NCI-H2227 treated with DMSO at 0.1 percent for 48 hours (cell line): ENCODE results near the gene IFNGR1.
"Not testable (repeated sequence)": the region's sequence is repeated elsewhere in the genome, so short reads cannot be mapped to it uniquely, and the experiment has no call there.

Source experiments
- DNase-seq: peaks from one replicate; lab custom pipeline; 2025; lab: John Stamatoyannopoulos, UW

Gene IFNGR1

DNA sequence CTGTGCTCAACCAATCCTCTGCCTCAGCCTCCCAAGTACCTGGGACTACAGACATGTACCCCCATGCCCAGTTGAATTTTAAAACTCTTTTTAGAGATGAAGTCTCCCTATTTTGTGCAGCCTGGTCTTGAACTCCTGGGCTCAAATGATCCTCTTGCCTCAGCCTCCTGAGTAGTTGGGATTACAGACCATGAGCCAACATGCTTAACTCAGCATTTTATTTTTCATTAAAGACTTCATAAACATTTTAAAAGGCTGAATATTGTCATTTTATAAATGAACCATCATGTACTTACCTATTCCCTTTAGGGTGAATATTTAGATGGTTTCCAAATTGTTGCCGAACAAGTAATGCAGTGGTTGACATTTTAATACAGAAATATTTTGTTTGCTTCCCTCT is 16.5 kb upstream of the IFNGR1 start:
- no peak for DNase-seq

DNA sequence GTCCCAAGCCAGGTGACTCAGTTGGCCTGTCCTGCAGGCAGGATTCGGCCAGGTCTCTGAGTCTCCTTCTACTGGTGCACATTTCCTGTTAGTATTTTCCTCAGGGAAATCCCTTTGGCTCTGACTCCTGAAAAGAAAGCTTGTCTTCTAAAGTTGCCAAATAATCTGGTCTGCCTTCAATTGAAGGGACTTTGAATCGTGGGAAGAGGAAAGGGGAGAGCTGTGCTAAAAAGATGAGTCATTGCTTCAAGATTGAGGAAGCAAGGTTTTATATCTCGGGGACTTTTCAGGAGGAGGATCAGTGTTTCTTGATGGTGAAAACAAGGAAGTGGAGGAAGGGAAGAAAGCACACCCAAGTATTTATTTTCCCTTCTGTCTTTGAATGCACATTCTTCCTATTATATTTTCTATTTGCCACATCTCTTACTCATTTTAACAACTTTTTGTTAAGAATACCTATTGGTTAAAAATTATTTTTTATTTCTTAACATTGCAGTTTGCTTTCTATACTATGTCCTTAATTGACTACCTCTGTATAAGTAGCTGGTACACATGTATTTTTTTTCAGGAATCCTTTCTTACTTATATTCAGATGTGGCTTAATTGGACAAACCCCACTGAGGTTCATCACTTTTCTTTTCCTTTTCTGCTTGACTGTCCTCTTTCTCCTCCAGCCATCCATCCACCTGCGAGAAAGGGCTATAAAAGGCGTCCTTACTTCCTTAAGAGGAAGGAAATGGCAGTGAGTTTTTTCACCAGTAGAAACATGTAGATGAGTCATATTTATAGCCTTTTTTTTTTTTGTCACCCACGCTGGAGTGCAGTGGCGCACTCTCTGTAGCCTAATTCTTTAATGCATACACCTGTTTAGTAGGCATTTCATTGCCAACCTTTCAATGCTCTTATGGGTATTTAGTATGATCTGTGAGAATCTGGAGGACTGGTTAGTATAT is 15.0 kb upstream of the IFNGR1 start:
- no peak for DNase-seq

DNA sequence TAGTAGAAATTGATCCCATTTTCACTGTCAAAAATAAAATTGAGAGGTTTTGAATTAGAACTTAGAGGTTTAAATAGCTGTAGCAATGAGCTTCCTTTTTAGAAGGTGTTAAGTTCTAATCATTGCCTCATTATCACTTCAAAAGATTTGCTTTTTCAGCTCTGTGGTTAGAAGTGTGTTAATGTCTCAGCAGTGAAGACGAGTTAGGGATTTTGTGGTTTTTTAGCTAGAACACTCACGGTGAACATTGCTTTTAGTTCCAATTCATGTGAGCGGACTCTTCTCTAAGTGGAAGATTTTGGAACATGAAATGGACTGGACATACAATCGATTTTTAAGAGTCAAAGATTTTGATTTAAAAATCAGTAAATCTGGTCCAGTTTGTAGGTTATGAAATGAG is 12.7 kb upstream of the IFNGR1 start:
- no peak for DNase-seq

DNA sequence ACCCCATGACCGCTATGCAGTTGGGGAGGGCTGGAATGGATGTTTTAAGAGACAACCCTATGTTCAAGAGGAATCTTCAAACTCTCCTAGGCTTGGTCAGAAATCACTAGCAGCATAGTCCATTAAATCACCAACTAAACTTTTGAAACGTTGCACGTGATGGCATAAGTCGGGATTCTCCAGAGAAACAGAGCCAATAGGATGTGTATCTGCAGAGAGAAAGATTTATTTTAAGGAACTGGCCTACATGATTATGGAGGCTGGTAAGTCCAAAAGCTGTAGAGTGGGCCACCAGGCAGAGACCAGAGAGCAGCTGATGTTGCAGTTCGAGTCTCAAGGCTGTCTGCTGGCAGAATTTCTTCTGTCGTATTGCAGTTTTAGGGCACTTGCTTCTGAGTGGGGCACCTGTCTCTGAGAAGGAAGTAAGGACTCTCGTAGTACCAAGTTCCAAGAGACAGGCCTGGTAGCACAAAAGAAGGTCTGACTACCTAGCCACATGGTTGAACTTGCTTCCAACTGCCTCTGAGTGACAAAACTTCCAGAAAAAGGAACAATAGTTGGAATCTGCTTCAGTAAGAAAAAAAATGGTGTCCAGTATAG is 11.9 kb upstream of the IFNGR1 start:
- DNase-seq: no peak

DNA sequence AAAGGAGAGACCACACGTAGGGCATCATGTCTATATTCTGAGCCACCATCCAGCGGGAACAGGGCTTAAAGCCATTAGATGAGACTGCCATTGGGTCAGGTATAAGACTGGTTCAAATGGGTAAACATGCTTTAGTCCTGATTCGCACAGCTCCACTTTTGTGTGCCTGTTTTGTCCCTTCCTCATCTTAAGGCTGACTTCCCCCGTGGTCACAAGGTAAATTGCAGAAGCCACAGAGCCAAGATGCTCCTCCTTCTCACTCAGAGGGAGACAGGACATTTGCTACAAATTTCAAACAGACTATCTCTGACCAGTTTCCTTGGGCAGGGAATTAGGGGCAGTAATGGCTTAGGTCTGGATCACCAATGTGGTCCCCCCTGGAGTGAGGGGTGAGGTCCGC is 11.4 kb upstream of the IFNGR1 start:
- DNase-seq: no peak

DNA sequence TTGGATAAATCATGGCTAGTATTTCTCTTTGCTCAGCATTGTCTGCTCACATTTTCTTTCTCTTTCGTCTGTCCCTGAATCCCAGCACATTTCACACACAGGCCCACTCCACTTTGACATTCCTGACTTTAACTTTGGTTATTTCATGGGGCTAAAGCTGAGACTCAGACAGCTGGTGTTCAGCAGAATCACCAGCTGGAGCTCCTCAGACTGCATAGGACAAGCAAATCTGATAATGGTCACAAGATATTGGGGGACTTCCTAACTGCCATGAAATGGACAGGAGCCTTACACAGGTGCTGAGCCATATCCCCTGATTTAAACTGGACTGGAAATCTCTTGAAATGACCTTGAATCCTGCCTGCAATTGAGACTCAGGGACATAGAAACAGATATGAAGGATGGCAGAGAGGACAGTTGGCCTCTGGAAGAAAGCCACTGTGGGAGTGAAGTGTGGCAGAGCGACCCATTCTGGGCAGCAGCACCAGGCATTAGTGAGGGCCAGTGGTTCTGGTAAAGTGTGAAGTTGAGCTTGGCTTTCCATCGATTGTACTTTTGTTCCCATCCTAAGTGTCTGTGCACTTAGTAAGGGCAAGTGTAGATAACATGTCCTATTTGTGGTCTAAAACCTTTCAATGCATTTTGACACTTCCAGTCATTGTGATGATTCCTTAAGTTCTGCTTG is 10.0 kb upstream of the IFNGR1 start:
- no peak for DNase-seq

DNA sequence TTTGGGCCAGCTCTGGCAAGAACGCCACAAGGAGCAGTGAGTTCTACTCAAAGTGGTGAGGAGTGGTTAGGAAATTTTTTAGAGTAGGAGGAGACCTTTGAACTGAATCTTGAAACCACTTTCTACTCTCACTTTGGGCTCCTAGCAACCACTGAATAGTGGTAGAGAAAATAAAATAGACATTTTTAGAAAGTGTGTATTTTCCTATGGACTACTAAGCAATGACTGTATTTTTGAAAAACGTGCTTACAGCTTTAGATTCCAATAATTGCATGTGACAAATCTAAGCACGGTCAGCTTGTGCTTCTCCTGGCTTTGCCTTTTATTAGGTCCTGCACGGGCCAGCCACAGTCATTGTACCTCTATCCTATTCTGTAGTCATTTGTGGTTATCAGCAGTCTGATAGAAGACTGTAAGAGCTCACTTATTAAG is 8.7 kb upstream of the IFNGR1 start:
- DNase-seq: no peak

DNA sequence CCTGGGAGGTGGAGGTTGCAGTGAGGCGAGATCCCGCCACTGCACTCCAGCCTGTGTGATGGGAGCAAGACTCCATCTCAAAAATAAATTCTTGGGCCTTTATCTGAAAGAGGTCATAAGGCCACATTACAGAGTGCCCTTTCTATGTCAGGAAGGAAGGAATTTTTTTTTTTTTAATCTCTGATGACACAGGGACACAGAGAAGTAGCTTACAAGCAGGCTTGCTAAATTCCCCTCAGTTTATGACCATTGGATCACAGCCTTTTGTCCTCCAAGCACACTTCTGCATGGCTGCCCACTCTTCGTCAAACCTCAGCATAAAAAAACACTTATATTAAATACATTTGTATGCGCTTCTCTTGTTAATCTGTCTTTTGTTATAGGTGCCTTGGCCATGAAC is 7.5 kb upstream of the IFNGR1 start:
- DNase-seq: no peak

DNA sequence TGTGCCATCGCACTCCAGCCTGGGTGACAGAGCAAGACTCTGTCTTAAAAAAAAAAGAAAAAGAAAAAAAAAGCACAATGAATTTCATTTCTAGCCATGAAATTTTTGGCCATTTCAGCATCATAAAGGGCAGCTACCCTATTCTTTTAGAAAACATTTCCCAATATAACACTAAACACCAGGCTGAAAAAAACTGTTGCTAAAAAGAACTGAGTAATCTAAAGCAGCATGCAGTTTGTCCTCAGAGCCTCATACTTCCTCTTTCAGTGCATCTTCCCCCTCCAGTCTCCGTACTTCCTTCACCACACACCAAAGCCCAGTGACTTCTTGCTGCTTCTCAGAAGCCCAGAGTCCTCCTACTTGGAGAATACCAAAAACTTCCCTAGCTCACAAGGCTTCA is 5.6 kb upstream of the IFNGR1 start:
- no peak for DNase-seq

DNA sequence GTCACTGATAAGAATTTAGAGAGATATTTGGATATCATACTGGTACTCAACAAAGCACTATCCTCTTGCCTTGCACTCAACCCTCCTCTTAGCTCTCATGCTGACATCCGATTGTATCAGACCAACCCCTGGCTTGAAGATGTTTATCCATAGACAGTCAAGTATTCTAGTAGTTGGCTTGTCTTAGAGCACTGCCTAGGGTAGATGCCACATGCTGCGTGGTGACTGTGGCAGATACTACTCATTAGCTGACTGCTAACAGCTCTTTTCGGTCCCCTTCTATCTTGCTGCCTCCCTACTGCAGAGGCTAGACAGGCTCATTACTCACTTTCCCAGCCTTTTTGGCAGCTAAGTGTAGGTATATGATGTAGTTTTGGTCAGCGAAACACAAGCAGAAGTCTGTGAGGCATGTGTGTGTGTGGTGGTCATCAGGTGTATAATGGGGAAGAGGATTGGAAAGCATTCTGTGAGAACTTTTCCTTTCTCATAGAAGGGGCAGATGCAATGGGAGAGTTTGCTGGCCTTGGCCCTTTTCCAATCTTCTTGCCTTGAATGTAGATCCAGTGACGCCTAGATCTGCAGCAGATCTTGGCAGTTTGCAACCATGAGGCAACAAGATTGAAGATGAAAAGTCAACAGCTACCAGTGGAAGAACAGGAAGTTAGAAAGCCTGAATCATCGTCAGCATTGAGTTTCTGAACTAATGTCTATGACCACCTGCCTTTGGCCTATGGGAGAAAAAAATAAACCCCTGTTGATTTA is 4.4 kb upstream of the IFNGR1 start:
- DNase-seq: no peak

DNA sequence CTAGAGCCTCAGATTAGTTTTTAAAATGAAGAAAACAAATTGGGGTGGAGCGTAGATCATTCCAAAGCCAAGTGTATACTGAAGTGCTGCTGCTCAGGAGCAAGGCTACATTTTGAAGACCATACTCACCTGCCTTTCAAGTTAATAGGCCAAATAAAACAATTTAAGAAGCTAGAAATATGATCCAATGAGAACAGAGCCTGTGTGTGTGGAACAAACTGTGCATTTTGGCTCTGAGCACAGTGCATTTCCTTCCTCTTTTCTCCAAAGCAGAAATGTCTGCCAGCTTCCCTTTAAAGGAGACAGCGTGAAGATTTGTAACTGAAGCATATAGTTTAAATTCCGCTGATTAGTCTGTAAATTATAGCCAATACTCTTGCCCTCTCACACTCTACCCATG is 3.2 kb upstream of the IFNGR1 start:
- DNase-seq: no peak

DNA sequence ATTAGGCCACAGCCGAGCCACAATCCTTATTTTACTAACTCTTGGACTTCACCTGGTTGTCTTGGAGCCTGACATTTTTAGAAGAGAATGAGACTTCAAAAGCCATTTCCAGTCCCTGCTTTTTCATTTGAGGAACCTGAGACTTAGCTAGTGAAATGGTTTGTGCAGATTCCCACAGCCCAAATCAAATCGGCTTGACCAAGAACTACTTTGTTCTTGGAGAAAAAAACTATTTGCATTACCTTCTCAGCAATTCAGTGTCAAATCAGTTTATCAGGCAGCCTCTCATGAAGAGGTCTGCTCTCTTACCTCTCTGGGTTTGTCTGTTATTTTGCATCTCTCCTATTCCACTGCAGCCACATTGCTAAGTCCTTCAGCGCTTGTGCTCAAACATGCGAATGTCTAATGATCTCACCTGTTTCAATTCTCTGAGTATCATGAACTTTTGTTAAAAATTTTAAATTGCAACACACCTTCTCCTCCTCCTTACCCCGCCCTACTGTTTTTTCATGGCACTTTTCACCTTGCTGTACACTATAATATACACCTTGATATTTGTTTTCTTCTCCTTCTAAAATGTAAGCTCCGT is 573 bp upstream of the IFNGR1 start:
- DNase-seq: no peak

DNA sequence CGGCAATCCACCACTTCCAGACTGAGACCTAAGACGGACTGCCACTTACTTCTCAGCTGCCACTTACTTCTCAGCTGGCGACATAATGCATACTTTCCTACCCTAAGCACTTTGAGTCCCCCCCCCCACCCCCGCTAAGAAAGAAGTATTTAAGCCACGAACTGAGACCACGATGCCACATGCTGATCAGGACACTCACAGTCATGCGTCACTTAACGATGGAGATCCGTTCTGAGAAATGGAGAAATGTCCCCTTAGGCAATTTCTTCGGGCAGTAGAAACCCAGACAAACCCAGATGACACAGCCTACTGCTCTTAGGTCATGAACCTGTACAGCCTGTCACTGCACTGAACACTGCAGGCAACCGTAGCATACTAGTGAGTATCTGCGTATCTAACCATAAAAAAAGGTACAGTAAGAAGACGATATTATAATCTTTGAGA is 690 bp downstream of the IFNGR1 start:
- no peak for DNase-seq

DNA sequence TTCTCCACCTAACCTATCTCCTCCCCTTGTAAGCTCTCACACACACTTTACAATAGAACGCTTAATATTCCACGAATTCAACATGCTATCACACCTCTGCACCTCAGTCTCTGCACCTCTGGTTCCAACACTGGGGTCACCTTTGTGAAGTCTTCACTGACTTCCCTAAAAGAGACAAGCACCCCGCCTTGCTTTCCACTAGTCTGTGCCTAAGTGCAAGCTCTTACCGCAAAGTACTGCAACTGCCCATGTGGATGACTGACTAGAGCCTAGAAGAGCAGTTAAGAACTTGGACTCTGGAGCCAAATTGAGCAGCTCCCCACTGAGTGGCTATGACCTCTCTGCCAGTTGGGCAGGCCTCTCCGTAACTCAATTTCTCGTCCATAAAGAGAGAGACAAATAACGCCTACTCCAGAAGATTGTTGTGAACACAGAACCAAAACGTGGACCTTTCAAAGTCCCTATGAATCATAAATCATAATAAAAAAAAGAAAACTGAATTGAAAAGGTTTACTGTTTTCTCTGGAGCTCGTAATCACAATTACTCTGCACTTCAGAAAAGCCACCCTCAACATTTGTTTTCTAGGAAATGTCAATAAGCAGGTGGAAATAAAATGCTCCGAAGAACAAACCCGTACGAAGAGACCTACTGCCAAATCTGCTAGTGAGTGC is 1.2 kb downstream of the IFNGR1 start:
- DNase-seq: no peak

DNA sequence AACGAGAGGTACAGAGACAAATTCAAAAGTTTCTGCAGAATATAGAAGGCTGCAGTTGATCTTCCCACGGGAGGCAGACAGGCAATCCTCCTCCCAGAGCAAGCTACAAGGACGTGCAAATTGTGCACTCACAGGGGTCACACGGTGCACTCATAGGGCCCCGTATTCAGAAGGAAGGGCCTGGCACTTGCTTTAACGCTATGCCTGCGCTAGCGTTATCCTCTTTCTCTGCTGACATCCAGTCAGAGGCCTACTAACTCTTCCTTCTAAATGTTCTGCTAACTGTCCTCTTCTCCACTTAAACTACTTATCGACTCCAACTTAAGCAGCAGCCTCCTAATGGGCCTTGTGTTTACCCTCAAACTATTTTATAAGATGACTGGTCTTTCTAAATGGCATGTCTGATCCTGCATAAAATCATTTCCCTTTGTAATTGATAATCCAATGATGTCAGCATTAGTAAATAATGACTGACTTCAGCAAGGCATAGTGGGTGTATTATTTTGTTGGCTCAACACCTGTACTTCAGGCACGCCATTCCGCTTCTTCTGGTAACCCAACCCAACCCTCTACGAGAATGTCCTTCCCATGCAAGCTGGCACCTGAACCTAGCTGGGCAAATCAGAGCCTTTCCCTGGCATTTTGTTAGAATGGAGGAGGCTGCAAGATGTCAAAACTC is 2.2 kb downstream of the IFNGR1 start:
- no peak for DNase-seq

DNA sequence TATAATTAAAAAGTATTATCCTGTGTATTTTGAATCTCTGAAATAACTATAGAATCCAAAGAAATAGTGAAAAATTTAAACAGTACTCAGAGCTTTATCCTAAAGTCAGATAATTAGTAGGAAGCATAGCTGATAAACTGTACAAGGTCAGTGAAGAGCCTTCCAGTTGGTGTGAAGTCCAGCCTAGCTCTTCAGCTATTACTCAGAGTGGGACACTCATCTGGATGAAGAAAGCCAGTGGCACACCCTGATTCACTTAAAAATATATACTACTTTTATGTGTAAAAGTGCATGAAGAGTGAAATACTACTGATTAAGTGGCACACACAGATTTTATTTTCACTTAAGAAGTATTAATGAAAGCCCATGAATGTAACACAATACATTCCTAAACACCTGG is 3.1 kb downstream of the IFNGR1 start:
- no peak for DNase-seq

DNA sequence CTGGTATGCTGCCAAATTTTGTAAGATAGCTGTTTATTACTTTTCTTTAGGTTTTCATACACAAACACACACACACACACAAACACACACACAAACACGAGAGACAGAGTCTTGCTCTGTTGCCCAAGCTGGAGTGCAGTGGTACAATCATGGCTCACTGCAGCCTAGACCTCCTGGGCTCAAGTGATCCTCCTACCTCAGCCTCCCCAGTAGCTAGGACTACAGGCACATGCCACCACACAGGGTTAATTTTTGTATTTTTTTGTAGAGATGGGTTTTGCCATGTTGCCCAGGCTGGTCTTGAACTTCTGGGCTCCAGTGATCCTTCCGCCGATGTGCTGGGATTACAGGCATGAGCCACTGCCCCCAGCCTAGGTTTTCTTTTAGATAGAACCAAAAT is 3.6 kb downstream of the IFNGR1 start:
- DNase-seq: not testable (repeated sequence)

DNA sequence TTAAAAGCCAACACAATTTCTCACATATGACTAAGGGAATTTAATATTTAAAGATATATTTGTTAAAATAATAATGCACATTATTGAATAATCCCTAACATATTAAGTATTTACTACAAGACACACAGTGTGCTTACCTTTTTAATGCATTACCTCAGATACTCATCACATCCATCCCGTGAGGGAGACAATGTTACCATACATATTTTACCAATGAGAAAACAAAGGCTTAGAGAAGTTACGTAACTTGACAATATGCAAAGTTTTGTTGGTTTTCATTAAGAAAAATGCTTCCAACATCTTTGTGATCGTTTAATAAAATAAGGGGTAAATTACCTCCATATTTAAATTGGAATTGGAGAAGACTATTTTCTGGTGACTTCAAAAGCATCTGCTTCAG is 4.3 kb downstream of the IFNGR1 start:
- no peak for DNase-seq

DNA sequence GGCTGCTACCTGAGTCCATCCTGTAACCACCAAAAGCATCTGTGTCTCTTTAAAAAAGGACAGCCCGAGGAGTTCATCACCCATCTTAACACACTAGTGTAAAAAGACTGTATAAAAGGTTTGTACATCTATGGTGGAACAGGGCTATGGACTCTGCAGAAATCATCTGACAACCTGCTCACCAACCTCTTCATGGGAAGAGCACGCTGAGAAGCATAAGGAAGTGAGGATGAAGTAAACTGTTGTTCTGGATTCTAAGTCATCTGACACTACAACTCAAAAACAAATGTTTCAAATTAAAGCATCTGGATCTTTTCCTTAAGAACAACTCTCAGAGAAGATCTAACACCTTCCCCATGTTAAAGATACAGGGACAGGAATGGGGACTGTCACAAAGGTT is 5.4 kb downstream of the IFNGR1 start:
- no peak for DNase-seq

DNA sequence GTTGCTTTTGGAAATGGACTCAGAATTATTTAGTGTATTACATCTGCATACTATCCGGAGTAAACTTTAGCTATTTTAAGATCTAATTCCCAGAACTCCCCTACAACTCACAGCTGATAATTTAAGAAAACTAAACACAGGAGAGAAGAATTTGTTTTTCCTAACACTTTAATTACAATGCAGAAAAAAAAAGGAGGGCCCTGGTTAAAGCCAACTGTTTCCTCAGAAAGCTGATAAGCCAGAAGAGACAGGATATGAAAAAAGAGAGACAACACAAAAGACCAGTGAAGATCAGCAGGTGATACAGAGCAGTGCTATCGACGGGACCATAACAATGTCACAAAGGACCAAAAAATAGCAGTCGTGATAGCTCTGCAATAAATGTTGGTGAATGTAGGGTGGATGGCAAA is 5.8 kb downstream of the IFNGR1 start:
- DNase-seq: no peak

DNA sequence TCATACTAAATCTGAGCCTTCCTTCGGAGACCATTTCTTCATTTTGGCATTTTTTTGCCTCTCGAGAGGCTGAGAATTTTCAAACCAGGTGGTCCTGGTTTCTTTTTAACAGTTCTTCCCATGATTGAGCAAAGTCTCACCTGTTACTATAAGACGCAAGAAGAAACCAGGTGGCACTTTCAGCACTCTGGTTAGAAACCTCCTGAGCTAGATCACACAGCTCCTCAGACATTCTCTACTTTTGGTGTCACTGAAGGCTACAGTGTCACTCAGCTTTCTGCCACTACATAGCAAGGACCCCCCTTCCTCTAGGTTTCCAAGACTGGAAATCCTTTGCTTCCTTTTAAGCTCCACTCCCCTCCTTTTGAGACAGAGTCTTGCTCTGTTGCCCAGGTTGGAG is 7.3 kb downstream of the IFNGR1 start:
- DNase-seq: no peak
